IMR-90 (cell line): ENCODE measurements around the gene ACVR1. TPM values are rescaled to one million over a fixed set of nuclear protein-coding genes. Genes with fewer than 3 reads are reported as not detected.

Source experiments
- ATAC-seq: fragments of 200-7000 bp; cut with Tn5 transposase; 2 replicates; pipeline ENCODE4 v1.9.1; 2020; ENCODE audit warnings: low read depth, mild to moderate bottlenecking, moderate library complexity
- BruUV-seq: library from RNA; stranded (reverse); fragments of 400-500 nt; replicated peaks from 2 replicates; lab custom pipeline; 2021; lab: Mats Ljungman, UMichigan
- CTCF ChIA-PET: fragments of 300-600 bp; formaldehyde crosslinking; extraction: SDS; loops from one replicate; lab custom pipeline; 2021; ENCODE audit warnings: antibody characterized with exemption; lab: Yijun Ruan, JAX
- POLR2A ChIA-PET: fragments of 300-600 bp; sonication (Branson Sonifier 250); formaldehyde crosslinking; loops from one replicate; lab custom pipeline; 2022; ENCODE audit warnings: antibody characterized with exemption; ENCODE audit not compliant: unreplicated experiment; lab: Charles Lee
- DNase-seq: peaks from one replicate; pipeline ENCODE4 v3.0.0; 2013
- H2AFZ ChIP-seq: replicated peaks from 2 replicates; pipeline ENCODE3; 2013; ENCODE audit warnings: low read length, mild to moderate bottlenecking; ENCODE audit not compliant: poor library complexity
- H2AK5ac ChIP-seq: 2 replicates; pipeline ENCODE4 v1.6.1; 2013; ENCODE audit warnings: low read depth, low read length, inconsistent platforms
- H2AK9ac ChIP-seq: replicated peaks from 2 replicates; pipeline ENCODE3; 2013; ENCODE audit warnings: mild to moderate bottlenecking, low read depth, low read length, moderate library complexity; ENCODE audit not compliant: poor library complexity
- H2BK120ac ChIP-seq: 2 replicates; pipeline ENCODE4 v1.6.1; 2013; ENCODE audit warnings: low read depth, low read length, inconsistent platforms
- H2BK15ac ChIP-seq: 3 replicates; pipeline ENCODE4 v1.6.1; 2013; ENCODE audit warnings: low read depth, low read length, inconsistent platforms
- H2BK20ac ChIP-seq: 2 replicates; pipeline ENCODE4 v1.6.1; 2013; ENCODE audit warnings: low read depth, mild to moderate bottlenecking, inconsistent platforms, low read length, moderate library complexity
- H2BK5ac ChIP-seq: 2 replicates; pipeline ENCODE4 v1.6.1; 2013; ENCODE audit warnings: mild to moderate bottlenecking, low read depth, low read length, inconsistent platforms; ENCODE audit not compliant: poor library complexity, severe bottlenecking
- H3K14ac ChIP-seq: replicated peaks from 2 replicates; pipeline ENCODE4 v1.6.1; 2013; ENCODE audit warnings: low read depth, low read length, inconsistent platforms
- H3K18ac ChIP-seq: 2 replicates; pipeline ENCODE4 v1.6.1; 2013; ENCODE audit warnings: low read depth, low read length, control low read depth
- H3K23ac ChIP-seq: 2 replicates; pipeline ENCODE4 v1.6.1; 2013; ENCODE audit warnings: low read depth, low read length, inconsistent platforms
- H3K27ac ChIP-seq: 2 replicates; pipeline ENCODE4 v1.5.1; 2013; ENCODE audit warnings: mild to moderate bottlenecking, control low read depth, low read length; ENCODE audit not compliant: insufficient read depth
- H3K27me3 ChIP-seq: 2 replicates; pipeline ENCODE4 v1.6.1; 2013; ENCODE audit warnings: low read length; ENCODE audit not compliant: control insufficient read depth, insufficient read depth
- H3K36me3 ChIP-seq: 2 replicates; pipeline ENCODE4 v1.6.1; 2013; ENCODE audit warnings: low read length, mixed read lengths; ENCODE audit not compliant: control insufficient read depth, insufficient read depth
- H3K4ac ChIP-seq: 2 replicates; pipeline ENCODE4 v1.6.1; 2013; ENCODE audit warnings: low read depth, low read length, inconsistent platforms
- H3K4me1 ChIP-seq: 2 replicates; pipeline ENCODE4 v1.6.1; 2013; ENCODE audit warnings: low read length, mixed read lengths; ENCODE audit not compliant: control insufficient read depth, insufficient read depth
- H3K4me2 ChIP-seq: 2 replicates; pipeline ENCODE4 v1.6.1; 2013; ENCODE audit warnings: low read depth, mild to moderate bottlenecking, control low read depth, low read length, moderate library complexity
- H3K4me3 ChIP-seq: 2 replicates; pipeline ENCODE4 v1.5.1; 2013; ENCODE audit warnings: low read depth, mild to moderate bottlenecking, control low read depth, low read length, moderate library complexity; ENCODE audit not compliant: insufficient read depth
- H3K56ac ChIP-seq: 2 replicates; pipeline ENCODE4 v1.6.1; 2013; ENCODE audit warnings: low read length, inconsistent platforms; ENCODE audit not compliant: insufficient read depth; ENCODE audit errors: extremely low read depth
- H3K79me1 ChIP-seq, 2 experiments: 2 replicates each; pipeline ENCODE4 v1.6.1; 2013; ENCODE audit warnings: low read length in 2 of 2, inconsistent platforms in 1 of 2, low read depth in 1 of 2
- H3K9ac ChIP-seq: 2 replicates; pipeline ENCODE4 v1.6.1; 2013; ENCODE audit warnings: low read depth, low read length, control low read depth
- H3K9me1 ChIP-seq: 2 replicates; pipeline ENCODE4 v1.6.1; 2013; ENCODE audit warnings: low read length, inconsistent platforms; ENCODE audit not compliant: insufficient read depth
- H3K9me3 ChIP-seq: 2 replicates; pipeline ENCODE4 v1.6.1; 2013; ENCODE audit warnings: low read length; ENCODE audit not compliant: control insufficient read depth, insufficient read depth
- H4K20me1 ChIP-seq: 2 replicates; pipeline ENCODE4 v1.6.1; 2013; ENCODE audit warnings: low read length, inconsistent platforms; ENCODE audit not compliant: insufficient read depth
- H4K5ac ChIP-seq: 2 replicates; pipeline ENCODE4 v1.6.1; 2013; ENCODE audit warnings: mild to moderate bottlenecking, low read depth, low read length, control low read depth
- H4K8ac ChIP-seq, 2 experiments: 2 replicates each; pipeline ENCODE4 v1.6.1; 2013; ENCODE audit warnings: low read depth in 2 of 2, low read length in 2 of 2, control low read depth in 1 of 2, inconsistent platforms in 1 of 2
- H4K91ac ChIP-seq: 2 replicates; pipeline ENCODE4 v1.6.1; 2013; ENCODE audit warnings: low read depth, low read length, inconsistent platforms; ENCODE audit not compliant: insufficient read depth
- BHLHE40 ChIP-seq: fragments of 150-350 bp; IDR thresholded peaks from 2 replicates; pipeline ENCODE4 v1.6.1; 2016; ENCODE audit warnings: mild to moderate bottlenecking, low read depth, low read length
- CHD1 ChIP-seq: IDR thresholded peaks from 2 replicates; pipeline ENCODE4 v1.6.1; 2012; ENCODE audit warnings: low read depth, low read length, improper control_type of control experiment
- ELK1 ChIP-seq: fragments of 150-350 bp; IDR thresholded peaks from 2 replicates; pipeline ENCODE4 v1.6.1; 2016; ENCODE audit warnings: low read depth, mild to moderate bottlenecking, low read length, moderate library complexity, borderline replicate concordance
- MAFK ChIP-seq: IDR thresholded peaks from 2 replicates; pipeline ENCODE4 v1.6.1; 2012; ENCODE audit warnings: low read depth, low read length, improper control_type of control experiment
- MAZ ChIP-seq: IDR thresholded peaks from 2 replicates; pipeline ENCODE4 v1.6.1; 2012; ENCODE audit warnings: low read depth, mild to moderate bottlenecking, low read length, improper control_type of control experiment, moderate library complexity, borderline replicate concordance
- MXI1 ChIP-seq: IDR thresholded peaks from 2 replicates; pipeline ENCODE4 v1.6.1; 2012; ENCODE audit warnings: low read depth, mild to moderate bottlenecking, low read length, moderate library complexity, borderline replicate concordance
- NFE2L2 ChIP-seq: fragments of 150-350 bp; IDR thresholded peaks from 2 replicates; pipeline ENCODE4 v1.6.1; 2016; ENCODE audit warnings: low read depth, mild to moderate bottlenecking, low read length
- POLR2A ChIP-seq: IDR thresholded peaks from 2 replicates; pipeline ENCODE4 v1.6.1; 2012; ENCODE audit warnings: mild to moderate bottlenecking, low read depth, low read length
- RAD21 ChIP-seq: IDR thresholded peaks from 2 replicates; pipeline ENCODE4 v1.6.1; 2012; ENCODE audit warnings: low read length, improper control_type of control experiment
- RCOR1 ChIP-seq: IDR thresholded peaks from 2 replicates; pipeline ENCODE4 v1.6.1; 2012; ENCODE audit warnings: mild to moderate bottlenecking, low read length, improper control_type of control experiment; ENCODE audit not compliant: insufficient replicate concordance
- RFX5 ChIP-seq: IDR thresholded peaks from 2 replicates; pipeline ENCODE4 v1.8.0; 2012; ENCODE audit warnings: low read depth, mild to moderate bottlenecking, low read length, moderate library complexity
- SMC3 ChIP-seq: fragments of 150-350 bp; IDR thresholded peaks from 2 replicates; pipeline ENCODE4 v1.6.1; 2016; ENCODE audit warnings: low read depth, mild to moderate bottlenecking, antibody characterized with exemption, low read length, moderate library complexity
- USF2 ChIP-seq: fragments of 150-350 bp; IDR thresholded peaks from 2 replicates; pipeline ENCODE4 v1.6.1; 2017; ENCODE audit warnings: mild to moderate bottlenecking, antibody characterized with exemption, low read length, low read depth
- WGBS, 2 experiments: methylation state at CpG; one replicate each; pipeline versions ENCODE4 v1.1.5 to v1.1.7; 2013; ENCODE audit warnings: missing lambda C conversion rate in 2 of 2; ENCODE audit not compliant: insufficient read length in 1 of 2; ENCODE audit errors: extremely low coverage in 2 of 2; 5-methylcytosine and 5-hydroxymethylcytosine counted together
- dilution Hi-C: fragments of 300-500 bp; cut with HindIII; formaldehyde crosslinking; loops from one replicate; pipeline ENCODE4 v1.14.3; 2018; ENCODE audit warnings: low sequenced_read_pairs; ENCODE audit not compliant: unreplicated experiment
- in situ Hi-C: fragments of 300-500 bp; cut with MboI; formaldehyde crosslinking; loops from 3 replicates; pipeline ENCODE4 v1.14.3; 2019; ENCODE audit warnings: low sequenced_read_pairs, inconsistent platforms, mixed read lengths
- intact Hi-C: fragments of 100-400 bp; cut with micrococcal nuclease; formaldehyde crosslinking; loops from 2 replicates; pipeline ENCODE4 v1.10.0; 2022
- polyA plus RNA-seq, 3 experiments: library from polyadenylated mRNA; depleted of rRNA; stranded (reverse); fragments of >200 nt; gene quantifications; 2 replicates each; pipeline ENCODE4 v1.2.3, GENCODE V29; 2012; ENCODE audit warnings: low replicate concordance in 1 of 3
- total RNA-seq: library from RNA; depleted of rRNA; stranded (reverse); fragments of >200 nt; gene quantifications from 2 replicates; pipeline ENCODE4 v1.2.3, GENCODE V29; 2012
- TF ChIP-seq, protein P1 (sequence below): conservative IDR thresholded peaks from 2 replicates; pipeline ENCODE4 v1.5.1; 2012; ENCODE audit warnings: mild to moderate bottlenecking, low read depth, low read length, improper control_type of control experiment

Gene ACVR1
- total and polyA plus RNA-seq, 2 of the 4 experiments (the other 2 are of a cell fraction), result 21.1 to 40.8 TPM

DNA sequence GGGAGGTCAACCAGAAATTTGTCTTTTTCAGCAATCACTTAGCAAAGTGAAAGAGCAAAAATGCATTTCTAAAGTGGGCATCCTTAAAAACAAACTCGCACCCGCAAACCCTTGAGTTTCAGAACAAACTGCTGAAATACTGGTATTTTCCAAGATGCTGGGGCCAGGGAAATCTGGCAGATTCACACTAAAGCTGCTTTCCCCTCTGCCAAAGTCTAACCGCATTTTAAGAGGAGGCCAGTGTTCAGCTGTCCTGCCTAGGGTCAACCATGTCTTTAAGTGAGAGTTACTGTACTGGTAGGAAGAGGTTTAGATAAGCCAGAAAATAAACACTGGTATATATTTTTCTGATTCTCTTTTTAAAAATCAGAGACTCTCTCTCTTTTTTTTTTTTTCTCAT, 55.9 kb downstream of the ACVR1 start:
- Histone ChIP-seq H2AK5ac (no peak overlapping the region), H2BK120ac (no peak overlapping the region), H3K9me1 (peaks cover under 1% of the 10 kb centered on the region), H2BK20ac (no peak overlapping the region), H3K27ac (no peak overlapping the region), H3K56ac (no peak overlapping the region), H2AFZ (no peak overlapping the region), H2BK15ac (no peak overlapping the region), H3K9ac (no peak overlapping the region), H3K4me1 (peaks cover 4% of the 10 kb centered on the region; the same call in 1 of the 2 replicates), H3K4ac (no peak overlapping the region), H4K20me1 (peaks cover 4% of the 10 kb centered on the region; the same call in 1 of the 2 replicates), H4K8ac (no peak overlapping the region), H2BK5ac (no peak overlapping the region), H2AK9ac (no peak overlapping the region), H3K27me3 (no peaks in the 10 kb centered on the region), H3K4me2 (no peak overlapping the region), H4K91ac (no peak overlapping the region), H3K79me1 (peaks cover 31 to 66% of the 10 kb centered on the region in 2 experiments; a peak in 3 of 4 replicates), H3K36me3 (peaks cover 13% of the 10 kb centered on the region), H3K18ac (no peak overlapping the region), H3K14ac (no peak overlapping the region), H3K9me3 (no peaks in the 10 kb centered on the region), H3K4me3 (no peak overlapping the region), H4K5ac (no peak overlapping the region), H3K23ac (no peak overlapping the region)
- POLR2A ChIA-PET, result no interaction called here
- no CpG with 5 or more reads among the region's 3 CpGs for WGBS, 2 experiments
- TF ChIP-seq RAD21 (no peak), MXI1 (no peak), POLR2A (no peak), SMC3 (no peak), MAZ (no peak), BHLHE40 (no peak), NFE2L2 (no peak), RCOR1 (no peak), MAFK (no peak), USF2 (no peak), RFX5 (no peak), ELK1 (no peak), CHD1 (no peak)
- TF ChIP-seq, protein P1, sequence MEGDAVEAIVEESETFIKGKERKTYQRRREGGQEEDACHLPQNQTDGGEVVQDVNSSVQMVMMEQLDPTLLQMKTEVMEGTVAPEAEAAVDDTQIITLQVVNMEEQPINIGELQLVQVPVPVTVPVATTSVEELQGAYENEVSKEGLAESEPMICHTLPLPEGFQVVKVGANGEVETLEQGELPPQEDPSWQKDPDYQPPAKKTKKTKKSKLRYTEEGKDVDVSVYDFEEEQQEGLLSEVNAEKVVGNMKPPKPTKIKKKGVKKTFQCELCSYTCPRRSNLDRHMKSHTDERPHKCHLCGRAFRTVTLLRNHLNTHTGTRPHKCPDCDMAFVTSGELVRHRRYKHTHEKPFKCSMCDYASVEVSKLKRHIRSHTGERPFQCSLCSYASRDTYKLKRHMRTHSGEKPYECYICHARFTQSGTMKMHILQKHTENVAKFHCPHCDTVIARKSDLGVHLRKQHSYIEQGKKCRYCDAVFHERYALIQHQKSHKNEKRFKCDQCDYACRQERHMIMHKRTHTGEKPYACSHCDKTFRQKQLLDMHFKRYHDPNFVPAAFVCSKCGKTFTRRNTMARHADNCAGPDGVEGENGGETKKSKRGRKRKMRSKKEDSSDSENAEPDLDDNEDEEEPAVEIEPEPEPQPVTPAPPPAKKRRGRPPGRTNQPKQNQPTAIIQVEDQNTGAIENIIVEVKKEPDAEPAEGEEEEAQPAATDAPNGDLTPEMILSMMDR, result no peak
- no TSS peak for BruUV-seq
- CTCF ChIA-PET, result no interaction called here
- intact Hi-C loops, result no loop called here
- DNase-seq (no peak), ATAC-seq (no peak)
- in situ Hi-C loops, result no loop called here
- dilution Hi-C loops, result no loop called here
